HG03103 (cell line): Measurements from ENCODE around the gene FOXP1.

Experiments
- ATAC-seq: cut with Tn5 transposase; IDR thresholded peaks from one replicate; pipeline ENCODE4 v1.9.1; 2021; ENCODE audit warnings: low read depth; ENCODE audit not compliant: unreplicated experiment

The FOXP1 gene

GRCh38 chr3:71099997-71100719 lies 483.4 kb downstream of the FOXP1 start:
- ATAC-seq: no peak

- no peak for ATAC-seq
These were observed 486.0 kb downstream of the FOXP1 start for GRCh38 chr3:71097557-71097956.

DNA sequence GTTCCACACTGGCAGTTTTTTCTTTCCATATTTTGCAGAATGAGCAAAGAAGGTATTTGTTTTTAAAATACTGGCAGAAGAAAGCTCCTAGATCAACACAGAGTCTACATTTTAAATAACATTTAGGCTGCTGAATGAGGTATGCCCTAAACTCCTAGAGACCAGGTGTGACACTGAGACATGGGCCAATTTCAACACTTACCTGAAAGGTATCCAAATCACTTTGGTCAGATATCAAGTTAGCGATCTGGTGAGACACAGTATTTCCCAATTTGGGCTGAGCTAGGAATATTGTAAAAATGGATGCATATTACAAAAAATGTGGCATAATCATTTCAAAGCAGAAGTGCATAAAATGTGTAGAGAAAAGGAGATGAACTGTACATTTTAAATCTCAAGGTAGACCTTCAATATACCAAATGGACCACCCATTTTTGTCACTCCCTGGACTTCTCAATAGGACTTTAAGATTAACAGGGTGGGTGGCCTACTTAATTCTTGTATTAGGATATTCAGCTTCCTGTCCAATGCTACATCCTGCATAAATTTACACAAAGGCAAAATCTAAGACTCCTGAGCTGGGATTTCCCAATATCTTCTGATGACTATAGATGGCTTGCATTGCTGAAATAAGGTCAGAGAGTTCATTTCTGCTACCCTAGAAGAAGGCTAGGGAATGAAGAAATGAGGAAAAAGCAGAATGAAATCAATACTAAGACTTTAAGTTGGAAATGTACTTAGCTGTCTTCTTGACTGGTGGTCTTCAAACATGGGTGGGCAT lies 487.8 kb downstream of the FOXP1 start:
- no peak for ATAC-seq

DNA sequence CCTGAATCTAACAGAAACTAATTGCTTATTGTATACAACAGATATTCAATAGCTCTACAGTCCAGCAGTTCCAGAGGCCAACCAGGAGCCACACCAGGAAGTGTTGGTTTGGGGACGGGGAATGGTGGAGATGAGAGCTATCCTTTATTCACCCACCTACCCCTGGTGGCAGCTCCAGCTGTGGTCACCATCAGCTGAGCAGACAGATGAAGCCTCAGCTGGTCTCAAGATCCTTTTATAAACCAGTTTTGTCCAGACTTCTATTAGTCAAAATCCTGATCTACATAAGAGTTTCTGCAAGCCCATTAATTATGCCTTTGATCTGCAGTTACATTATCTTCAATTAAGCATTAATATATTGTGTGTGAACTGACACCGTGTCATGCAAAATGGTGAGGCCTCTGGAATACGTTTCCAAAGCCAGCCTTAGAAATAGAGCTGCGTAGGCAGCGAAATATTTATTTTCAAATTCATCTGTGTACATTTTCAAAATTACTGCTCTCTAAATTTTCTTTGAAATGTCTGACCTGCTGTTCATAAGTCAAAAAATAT lies 488.8 kb downstream of the FOXP1 start:
- ATAC-seq: no peak

DNA sequence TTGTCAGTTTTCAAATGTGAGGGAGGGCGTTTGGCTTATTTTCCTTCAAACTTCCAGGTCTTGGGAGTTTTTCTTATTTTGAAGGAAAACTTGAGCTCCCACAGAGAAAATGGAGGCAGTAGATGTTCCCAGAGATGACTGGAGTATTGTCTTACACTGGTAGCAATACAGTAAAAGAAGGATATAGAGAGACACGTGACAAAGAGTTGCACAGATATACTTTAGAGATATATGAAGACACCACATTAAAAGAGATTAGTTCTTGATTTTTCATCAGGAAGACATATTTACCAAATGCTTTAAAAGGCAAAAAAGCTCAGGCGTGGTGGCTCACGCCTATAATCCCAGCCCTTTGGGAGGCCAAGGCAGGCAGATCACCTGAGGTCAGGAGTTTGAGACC lies 490.9 kb downstream of the FOXP1 start:
- ATAC-seq: no peak

- ATAC-seq: peak; percentile 30
These were observed 493.3 kb downstream of the FOXP1 start for GRCh38 chr3:71090207-71090606.

GRCh38 chr3:71089271-71089847 lies 494.2 kb downstream of the FOXP1 start:
- no peak for ATAC-seq

DNA sequence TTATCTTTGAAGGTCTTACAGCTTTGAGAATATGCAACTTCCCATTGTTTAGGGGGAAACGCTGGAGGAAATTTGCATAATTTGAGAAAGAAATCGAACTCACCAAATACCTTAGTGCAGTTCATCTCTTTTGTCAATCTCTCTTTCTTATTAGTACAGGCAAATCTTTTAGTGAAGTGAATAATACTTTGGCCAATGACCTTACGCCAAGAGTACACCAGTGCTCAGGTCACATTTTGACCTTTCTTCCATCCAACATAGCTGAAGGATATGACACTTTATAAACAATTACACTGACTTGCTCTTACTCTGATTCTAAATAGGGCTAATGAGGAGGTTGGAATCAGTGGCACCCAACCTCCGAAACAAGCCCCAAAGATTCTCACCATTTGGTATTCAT lies 494.8 kb downstream of the FOXP1 start:
- ATAC-seq: no peak

- no peak for ATAC-seq
These were observed 495.4 kb downstream of the FOXP1 start for GRCh38 chr3:71088019-71088708.

GRCh38 chr3:71087143-71088018 lies 496.1 kb downstream of the FOXP1 start:
- ATAC-seq: peak; percentile 89

GRCh38 chr3:71086777-71087142 lies 496.8 kb downstream of the FOXP1 start:
- ATAC-seq: no peak

DNA sequence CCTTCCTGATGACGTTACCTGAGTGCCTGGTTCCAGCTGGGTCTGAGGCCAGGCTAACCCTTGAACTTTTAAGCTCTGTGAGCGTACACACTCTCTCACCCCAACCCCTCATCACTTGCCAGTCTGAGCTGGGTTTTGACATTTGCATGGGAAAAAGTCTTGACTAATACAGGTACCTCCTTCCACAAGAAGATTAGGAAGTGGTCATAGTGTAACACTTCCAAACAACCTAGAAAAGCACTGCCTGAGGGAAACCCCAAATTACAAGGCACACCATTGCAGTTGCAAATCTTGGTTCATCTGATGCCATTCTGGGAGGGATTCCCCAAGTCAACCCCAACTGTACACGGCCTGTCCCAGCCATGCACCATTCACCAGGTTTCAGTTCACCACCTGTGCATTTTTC lies 499.8 kb downstream of the FOXP1 start:
- no peak for ATAC-seq

DNA sequence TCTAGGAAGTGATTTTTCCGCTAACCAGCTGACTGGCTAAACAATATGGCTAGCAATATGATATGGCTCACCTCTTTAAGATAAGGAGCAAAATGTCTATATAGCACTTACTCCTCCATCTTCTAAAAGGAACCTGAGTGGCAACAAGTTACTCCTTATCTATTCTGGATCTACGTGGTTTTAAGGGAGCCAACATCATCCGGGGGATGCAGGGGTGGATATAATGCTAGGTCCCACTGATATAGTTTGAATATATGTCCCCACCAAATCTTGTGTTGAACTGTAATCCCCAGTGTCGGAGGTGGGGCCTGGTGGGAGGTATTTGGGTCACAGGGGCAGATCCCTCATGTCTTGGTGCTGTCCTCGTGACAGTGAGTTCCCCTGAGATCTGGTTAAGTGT lies 500.7 kb downstream of the FOXP1 start:
- ATAC-seq: no peak

- no peak for ATAC-seq
These were observed 502.9 kb downstream of the FOXP1 start for GRCh38 chr3:71080517-71081083.

- no peak for ATAC-seq
These were observed 504.6 kb downstream of the FOXP1 start for GRCh38 chr3:71078723-71079525.

- ATAC-seq: no peak
These were observed 505.3 kb downstream of the FOXP1 start for GRCh38 chr3:71078199-71078598.

GRCh38 chr3:71077070-71077469 lies 506.5 kb downstream of the FOXP1 start:
- ATAC-seq: no peak

DNA sequence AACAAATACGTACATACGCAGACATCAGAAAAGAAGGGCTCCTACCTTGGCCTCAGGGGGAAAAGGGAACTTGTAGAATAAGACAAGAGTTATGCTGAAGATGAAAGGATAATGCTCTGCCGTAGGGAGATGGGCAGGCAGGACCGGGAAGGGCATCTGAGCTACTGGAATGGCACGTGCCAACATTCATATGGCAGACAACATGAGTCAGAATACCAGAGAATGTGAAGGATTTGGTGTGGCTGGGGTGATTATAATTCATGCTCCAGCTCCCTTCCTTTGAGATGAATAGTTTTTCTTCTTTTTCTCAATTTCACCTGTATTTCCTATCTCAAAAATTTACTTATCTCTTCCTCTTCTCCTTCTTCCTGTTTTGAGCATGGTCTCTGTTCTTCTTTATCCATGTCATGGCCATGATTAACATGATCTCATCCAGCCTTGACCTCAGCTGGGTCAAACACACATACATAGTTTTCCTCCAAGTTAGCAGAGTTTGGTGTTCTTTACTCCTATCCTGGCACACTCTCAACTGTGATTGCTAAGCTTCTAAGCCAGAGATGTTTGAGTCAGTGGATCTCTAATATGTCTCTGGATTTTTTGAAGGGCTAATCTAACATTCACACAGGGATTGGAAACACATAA lies 507.0 kb downstream of the FOXP1 start:
- ATAC-seq: no peak
